GM12864 (cell line): ENCODE measurements around the gene FAM229B.

ENCODE experiments used
- DNase-seq: peaks from one replicate; pipeline ENCODE4 v3.0.0-alpha.2; 2011; ENCODE audit warnings: low read depth
- H3K4me3 ChIP-seq: 2 replicates; pipeline ENCODE4 v1.5.1; 2011; ENCODE audit warnings: mild to moderate bottlenecking, low read depth, low read length, control low read depth
- CTCF ChIP-seq: IDR thresholded peaks from 2 replicates; pipeline ENCODE4 v1.5.1; 2011; ENCODE audit warnings: low read depth, mild to moderate bottlenecking, moderate library complexity, low read length, control low read depth, inconsistent platforms; ENCODE audit errors: missing control alignments

Gene FAM229B

DNA sequence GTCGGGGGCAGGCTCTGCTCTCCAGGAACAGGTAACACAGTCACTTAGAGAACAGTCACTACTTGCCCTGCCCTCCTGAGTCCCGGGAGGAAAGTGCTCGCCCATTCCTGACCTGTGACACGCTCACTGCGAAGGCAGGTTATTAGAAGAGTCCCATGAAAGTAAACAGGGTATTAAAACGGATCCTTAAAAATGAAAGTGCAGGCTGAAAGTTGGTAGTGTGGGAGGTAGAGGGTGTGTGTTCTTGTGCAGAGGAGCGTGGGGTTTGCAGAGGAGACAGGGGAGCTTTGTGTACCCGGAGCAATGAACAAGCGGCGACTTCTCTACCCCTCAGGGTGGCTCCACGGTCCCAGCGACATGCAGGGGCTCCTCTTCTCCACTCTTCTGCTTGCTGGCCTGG, 33.4 kb upstream of the FAM229B start, which contains the start of gene CCN6:
TSS of gene CCN6 (plus strand) at position 104 of the 400 bp plus-strand sequence. CDS start at position 358, 254 bp downstream.
- no peak within 1 kb of the TSS for H3K4me3 ChIP-seq
- no peak for DNase-seq
- no peak for TF ChIP-seq CTCF

GRCh38 chr6:112054555-112055190, 32.7 kb upstream of the FAM229B start:
- TF ChIP-seq CTCF = no peak
- DNase-seq = no peak
- H3K4me3 ChIP-seq = no peak overlapping the region

DNA sequence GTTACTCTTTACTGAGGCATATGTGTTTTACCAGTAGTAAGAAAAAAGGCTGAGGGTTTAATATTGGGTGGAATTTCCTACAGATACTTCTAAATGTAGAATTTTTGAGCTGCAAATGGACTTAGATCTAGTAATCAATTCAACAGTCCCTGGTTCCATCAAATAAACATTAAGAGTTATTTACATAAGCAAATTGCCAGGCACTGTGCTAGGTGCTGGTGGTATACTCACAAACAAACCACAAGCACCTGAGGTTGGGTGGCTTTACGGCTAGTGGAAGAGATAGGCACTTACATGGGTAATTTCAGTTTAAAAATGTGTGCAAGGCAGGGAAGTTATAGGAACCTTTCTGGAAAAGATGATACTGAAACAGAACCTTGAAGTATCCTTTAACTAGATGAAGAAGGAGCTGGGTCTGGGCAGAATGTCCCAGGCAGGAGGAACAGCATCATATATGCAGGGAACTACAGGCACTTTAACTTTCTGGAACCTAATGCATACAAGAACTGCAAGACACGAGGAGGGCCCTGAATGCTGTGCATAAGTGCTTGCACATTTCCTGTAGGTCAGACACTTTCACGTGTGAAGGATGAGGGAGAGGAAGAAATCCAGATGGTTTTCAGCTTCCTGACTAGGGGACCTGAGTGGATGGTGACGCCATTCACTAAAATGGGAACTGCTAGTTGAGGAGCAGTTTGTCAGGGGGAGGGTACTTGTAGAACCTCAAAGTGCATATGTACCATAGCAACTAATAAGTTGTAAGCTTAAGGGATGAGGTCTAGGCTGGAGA, 29.0 kb upstream of the FAM229B start:
- H3K4me3 ChIP-seq = no peak overlapping the region
- TF ChIP-seq CTCF = no peak
- DNase-seq = no peak

GRCh38 chr6:112061605-112062004, 25.8 kb upstream of the FAM229B start:
- no peak overlapping the region for H3K4me3 ChIP-seq
- DNase-seq = no peak
- TF ChIP-seq CTCF = no peak

- no peak for TF ChIP-seq CTCF
- no peak overlapping the region for H3K4me3 ChIP-seq
- no peak for DNase-seq
Measured at GRCh38 chr6:112062966-112063365, 24.4 kb upstream of the FAM229B start.

- no peak for DNase-seq
- no peak overlapping the region for H3K4me3 ChIP-seq
- TF ChIP-seq CTCF = no peak
Measured at GRCh38 chr6:112065426-112065986, 21.9 kb upstream of the FAM229B start.
